GM12891 (cell line): ENCODE data around the gene ATP1A4. TPM values are rescaled to one million over a fixed set of nuclear protein-coding genes. Genes with fewer than 3 reads are reported as not detected.
"Not testable (repeated sequence)": the region's sequence is repeated elsewhere in the genome, so short reads cannot be mapped to it uniquely, and the experiment has no call there.

Source experiments
- DNase-seq: peaks from one replicate; pipeline ENCODE4 v3.0.0; 2011; ENCODE audit warnings: low spot score; ENCODE audit not compliant: insufficient read length
- FAIRE-seq: peaks from 2 replicates; lab custom pipeline; 2011; peaks lifted over from hg19 to GRCh38; lab: Jason Lieb, UNC
- PAX5 ChIP-seq: IDR thresholded peaks from 2 replicates; pipeline ENCODE4 v1.6.1; 2011; ENCODE audit warnings: low read length, moderate library complexity, mild to moderate bottlenecking; ENCODE audit not compliant: insufficient read depth, severe bottlenecking
- POLR2A ChIP-seq: IDR thresholded peaks from 2 replicates; pipeline ENCODE4 v1.6.1; 2011; ENCODE audit warnings: low read depth, low read length, control low read depth
- POLR2AphosphoS5 ChIP-seq: IDR thresholded peaks from 2 replicates; pipeline ENCODE4 v1.6.1; 2011; ENCODE audit warnings: low read depth, low read length, control low read depth
- POU2F2 ChIP-seq: IDR thresholded peaks from 2 replicates; pipeline ENCODE4 v1.6.1; 2011; ENCODE audit warnings: low read depth, mild to moderate bottlenecking, control low read depth, low read length, moderate library complexity
- SPI1 ChIP-seq: IDR thresholded peaks from 2 replicates; pipeline ENCODE4 v1.6.1; 2011; ENCODE audit warnings: low read depth, low read length, control low read depth
- TAF1 ChIP-seq: IDR thresholded peaks from 2 replicates; pipeline ENCODE4 v1.6.1; 2011; ENCODE audit warnings: low read depth, low read length, control low read depth
- polyA plus RNA-seq: library from polyadenylated mRNA; unstranded; fragments of >200 nt; gene quantifications from one replicate; pipeline ENCODE4 v1.2.1, GENCODE V29; 2012; ENCODE audit warnings: low read depth, missing spikeins, inconsistent platforms; ENCODE audit not compliant: missing spikeins

Gene ATP1A4
- 0.53 TPM for polyA plus RNA-seq

DNA sequence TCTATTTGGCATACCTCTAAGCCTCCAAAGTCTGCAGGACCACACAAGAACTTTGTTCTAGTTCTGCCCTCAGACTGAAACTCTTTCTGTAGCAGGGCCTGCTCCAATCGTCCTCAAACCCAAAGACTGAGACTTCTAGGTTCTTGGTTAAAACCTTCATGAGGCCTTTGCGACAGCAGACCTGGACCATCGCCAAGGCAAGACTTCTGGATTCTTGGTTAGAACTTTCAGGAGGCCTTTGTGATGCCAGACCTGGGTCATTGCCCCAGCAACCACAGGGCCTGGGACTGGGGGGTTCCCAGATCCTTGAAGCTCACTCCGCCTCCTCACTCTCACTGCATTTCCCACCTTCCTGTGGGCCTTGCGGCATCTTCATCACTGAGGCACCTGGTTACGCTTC lies at the start of gene ATP1A4:
ATP1A4 (plus strand) TSS at position 301 of the 400 bp plus-strand sequence. CDS start 438 bp downstream, outside the sequence.
- FAIRE-seq = no peak
- no peak for DNase-seq
- TF ChIP-seq TAF1 (no peak), POLR2A (no peak), PAX5 (no peak), SPI1 (no peak), POU2F2 (no peak), POLR2AphosphoS5 (no peak)

- FAIRE-seq (peak; percentile 43), DNase-seq (no peak)
- TF ChIP-seq TAF1 = no peak
These were observed 49.5 kb upstream of the ATP1A4 start for GRCh38 chr1:160101717-160102522.

GRCh38 chr1:160103658-160104408 lies 47.6 kb upstream of the ATP1A4 start:
- FAIRE-seq = no peak
- DNase-seq = no peak
- no peak for TF ChIP-seq POU2F2
- TF ChIP-seq SPI1 = no peak
- TF ChIP-seq PAX5 = no peak
- no peak for TF ChIP-seq POLR2AphosphoS5
- TF ChIP-seq POLR2A = no peak
- TF ChIP-seq TAF1 = no peak

DNA sequence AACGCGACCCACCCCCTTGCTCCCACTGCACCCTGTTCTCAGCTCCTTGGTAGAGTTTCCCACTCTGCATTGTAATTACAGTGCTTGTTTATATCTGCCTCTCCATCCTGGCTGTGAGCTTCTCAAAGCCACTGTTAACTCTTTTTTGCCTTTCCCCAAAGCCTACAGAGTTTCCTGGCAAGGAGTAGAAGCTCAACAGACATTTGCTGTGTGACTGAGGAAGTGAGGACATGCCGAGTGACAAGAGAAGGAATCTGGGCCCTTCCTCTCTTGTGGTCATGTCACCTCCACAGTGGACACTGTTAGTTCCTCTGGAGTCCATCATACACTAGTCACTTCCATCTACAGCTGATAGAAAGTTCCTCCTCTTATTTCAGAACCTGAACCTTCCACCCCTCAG lies 46.9 kb upstream of the ATP1A4 start:
- TF ChIP-seq POLR2A (no peak), TAF1 (no peak), SPI1 (no peak), POU2F2 (no peak), PAX5 (no peak), POLR2AphosphoS5 (no peak)
- DNase-seq (no peak), FAIRE-seq (no peak)

DNA sequence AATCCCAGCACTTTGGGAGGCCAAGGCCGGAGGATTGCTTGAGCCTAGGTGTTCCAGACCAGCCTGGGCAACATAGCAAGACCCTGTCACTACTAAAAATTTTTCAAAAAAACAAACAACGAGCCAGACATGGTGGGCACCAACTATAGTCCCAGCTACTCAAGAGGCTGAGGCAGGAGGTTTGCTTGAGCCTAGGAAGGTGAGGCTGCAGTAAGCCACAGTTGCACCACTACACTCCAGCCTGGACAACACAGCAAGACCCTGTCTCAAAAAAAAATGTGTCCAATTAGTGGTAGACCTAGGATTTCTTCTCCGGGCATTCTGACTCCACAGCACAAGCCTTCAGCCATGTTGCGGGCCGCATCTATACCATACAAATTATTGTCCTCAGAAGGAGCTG lies 46.2 kb upstream of the ATP1A4 start:
- TF ChIP-seq TAF1 (no peak), SPI1 (no peak), PAX5 (no peak), POU2F2 (no peak), POLR2A (no peak), POLR2AphosphoS5 (no peak)
- FAIRE-seq (no peak), DNase-seq (no peak)

GRCh38 chr1:160107512-160107911 lies 43.9 kb upstream of the ATP1A4 start:
- FAIRE-seq = no peak
- TF ChIP-seq POU2F2 (no peak), POLR2AphosphoS5 (no peak), SPI1 (no peak), POLR2A (no peak), TAF1 (no peak), PAX5 (no peak)
- no peak for DNase-seq

DNA sequence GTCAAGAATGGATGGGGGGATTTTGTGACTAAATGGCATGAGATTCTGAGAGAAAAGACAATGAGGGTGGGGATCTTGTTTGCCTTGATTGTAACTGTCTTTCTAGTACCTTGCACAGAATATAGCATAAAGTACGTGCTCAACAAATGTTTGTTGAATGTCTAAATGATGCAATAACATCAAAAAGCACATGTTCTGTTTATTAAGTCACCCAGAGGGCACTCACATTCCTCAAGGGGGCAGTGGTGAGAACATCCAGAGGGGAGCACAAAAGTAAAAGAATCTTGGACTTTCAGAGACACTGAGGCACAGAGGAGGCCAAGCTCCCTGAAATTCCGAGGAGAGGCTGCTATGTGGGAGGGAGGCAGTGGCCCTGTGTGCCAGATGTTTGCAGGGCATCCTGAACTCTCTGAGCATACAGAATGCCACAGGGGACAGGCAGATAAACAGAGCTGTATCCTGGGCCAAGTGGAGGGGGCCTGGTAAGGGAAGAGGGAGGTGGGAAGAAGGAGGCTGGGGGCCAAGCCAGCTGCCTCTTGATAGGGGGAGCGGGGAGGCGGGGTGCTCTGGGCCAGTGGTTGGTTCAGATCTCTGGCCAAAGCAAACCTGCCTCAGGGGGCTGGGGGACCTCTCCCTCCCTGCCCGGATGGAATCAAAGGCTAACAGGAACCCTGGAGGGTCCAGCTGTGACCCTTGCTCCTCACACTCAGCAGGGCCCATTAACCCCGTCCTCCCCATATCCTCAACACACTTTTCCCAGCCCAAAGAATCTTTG lies 42.3 kb upstream of the ATP1A4 start:
- FAIRE-seq = peak; percentile 58

DNA sequence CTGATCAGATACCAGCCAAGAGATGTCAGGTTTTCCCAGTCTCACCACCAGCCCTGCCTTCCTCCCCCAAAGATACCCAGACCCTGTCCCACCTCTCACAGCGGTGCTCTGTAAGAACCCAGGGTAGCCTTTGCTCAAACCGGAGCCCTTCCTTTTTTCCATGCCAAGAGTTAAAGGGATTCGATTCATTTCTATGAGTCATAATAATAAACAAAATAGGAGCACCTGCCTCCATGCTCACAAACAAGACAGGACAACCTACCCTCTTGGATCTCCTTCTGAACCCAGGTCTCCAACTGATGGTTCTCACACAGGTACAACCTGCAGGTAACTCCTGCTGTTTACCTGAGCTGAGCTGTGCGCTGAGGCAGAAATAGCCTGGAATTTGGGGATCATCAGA lies 41.7 kb upstream of the ATP1A4 start:
- DNase-seq (no peak), FAIRE-seq (no peak)
- no peak for TF ChIP-seq POLR2A
- TF ChIP-seq SPI1 = no peak
- TF ChIP-seq PAX5 = no peak
- TF ChIP-seq POLR2AphosphoS5 = no peak
- no peak for TF ChIP-seq POU2F2
- no peak for TF ChIP-seq TAF1

More for the DNA sequence above, 42.3 kb upstream of the ATP1A4 start:
- DNase-seq = peak; percentile 45
- TF ChIP-seq POLR2A (no peak), POU2F2 (no peak), POLR2AphosphoS5 (no peak), TAF1 (no peak), SPI1 (no peak), PAX5 (no peak)

DNA sequence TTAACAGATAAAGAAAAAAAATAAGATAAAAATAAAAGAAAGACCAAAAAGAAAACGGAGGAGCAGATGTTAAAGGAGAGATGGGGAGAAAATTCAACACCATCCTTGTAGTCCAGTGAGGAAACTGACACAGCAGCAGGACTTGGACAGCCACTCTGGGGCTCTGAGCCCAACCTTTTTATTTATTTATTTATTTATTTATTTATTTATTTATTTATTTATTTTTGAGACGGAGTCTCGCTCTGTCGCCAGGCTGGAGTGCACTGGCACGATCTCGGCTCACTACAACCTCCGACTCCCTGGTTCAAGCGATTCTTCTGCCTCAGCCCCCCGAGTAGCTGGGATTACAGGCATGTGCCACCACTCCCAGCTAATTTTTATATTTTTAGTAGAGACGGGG lies 39.9 kb upstream of the ATP1A4 start:
- DNase-seq, FAIRE-seq: not testable (repeated sequence)
